Panc1 (cell line): ENCODE data around the gene S100A12. TPM values are rescaled to one million over a fixed set of nuclear protein-coding genes. Genes with fewer than 3 reads are reported as not detected.

ENCODE experiments used
- ATAC-seq: fragments of 200-7000 bp; cut with Tn5 transposase; 2 replicates; pipeline ENCODE4 v1.9.1; 2020; ENCODE audit warnings: mild to moderate bottlenecking, moderate library complexity
- BruUV-seq: library from RNA; stranded (reverse); fragments of 400-500 nt; replicated peaks from 2 replicates; lab custom pipeline; 2021; lab: Mats Ljungman, UMichigan
- CTCF ChIA-PET: fragments of 300-600 bp; sonication (Branson Sonifier 250); formaldehyde crosslinking; loops from one replicate; lab custom pipeline; 2022; ENCODE audit warnings: antibody characterized with exemption; lab: Charles Lee
- POLR2A ChIA-PET: fragments of 300-600 bp; sonication (Branson Sonifier 250); formaldehyde crosslinking; loops from one replicate; lab custom pipeline; 2022; ENCODE audit warnings: antibody characterized with exemption; lab: Charles Lee
- DNase-seq: peaks from one replicate; pipeline ENCODE4 v3.0.0-alpha.2; 2010; ENCODE audit warnings: low read depth, low spot score
- H3K27ac ChIP-seq: 2 replicates; pipeline ENCODE4 v1.5.1; 2011; ENCODE audit warnings: mild to moderate bottlenecking, low read length, inconsistent platforms
- H3K27me3 ChIP-seq: fragments of 200-500 bp; sonication (Bioruptor generic); 2 replicates; pipeline ENCODE4 v1.6.0; 2014; ENCODE audit warnings: low read length, inconsistent platforms; ENCODE audit not compliant: control insufficient read depth, insufficient read depth
- H3K36me3 ChIP-seq: fragments of 200-500 bp; sonication (Bioruptor generic); 2 replicates; pipeline ENCODE4 v1.5.1; 2014; ENCODE audit warnings: inconsistent platforms, mild to moderate bottlenecking, low read length, moderate library complexity; ENCODE audit not compliant: control insufficient read depth, insufficient read depth
- H3K4me1 ChIP-seq: 2 replicates; pipeline ENCODE4 v1.5.1; 2011; ENCODE audit warnings: inconsistent platforms, mild to moderate bottlenecking, low read length, moderate library complexity; ENCODE audit not compliant: control insufficient read depth, insufficient read depth
- H3K4me3 ChIP-seq, 2 experiments: 2 replicates each; pipeline ENCODE4 v1.5.1; 2011 to 2012; ENCODE audit warnings: low read depth in 2 of 2, low read length in 2 of 2, mild to moderate bottlenecking in 2 of 2, inconsistent platforms in 1 of 2, moderate library complexity in 1 of 2
- H3K9me3 ChIP-seq: fragments of 200-500 bp; sonication (Bioruptor generic); 2 replicates; pipeline ENCODE4 v1.5.1; 2014; ENCODE audit warnings: low read depth, mild to moderate bottlenecking, inconsistent platforms, low read length, moderate library complexity; ENCODE audit not compliant: control insufficient read depth, insufficient read depth
- POLR2AphosphoS5 ChIP-seq: IDR thresholded peaks from 2 replicates; pipeline ENCODE4 v1.6.1; 2012; ENCODE audit warnings: mild to moderate bottlenecking, low read depth, low read length, moderate library complexity
- REST ChIP-seq, 2 experiments: IDR thresholded peaks; 2 replicates each; pipeline ENCODE4 v1.6.1; 2011 to 2012; ENCODE audit warnings: low read depth in 2 of 2, control low read depth in 1 of 2, low read length in 1 of 2, mild to moderate bottlenecking in 1 of 2, moderate library complexity in 1 of 2; ENCODE audit not compliant: insufficient read depth in 1 of 2
- SIN3A ChIP-seq: IDR thresholded peaks from 2 replicates; pipeline ENCODE4 v1.6.1; 2012; ENCODE audit warnings: low read depth, mild to moderate bottlenecking, low read length, moderate library complexity, borderline replicate concordance; ENCODE audit not compliant: insufficient read depth
- TCF7L2 ChIP-seq: IDR thresholded peaks from 2 replicates; pipeline ENCODE4 v1.6.1; 2011; ENCODE audit warnings: mild to moderate bottlenecking, low read depth, low read length, inconsistent platforms
- in situ Hi-C: cut with HindIII; loops from 2 replicates; pipeline ENCODE4 v1.10.0; 2016; ENCODE audit warnings: low sequenced_read_pairs, low pct_unique_long_range_greater_than_20kb
- intact Hi-C: fragments of 100-400 bp; cut with micrococcal nuclease; formaldehyde crosslinking; loops from one replicate; pipeline ENCODE4 v1.10.0; 2022; ENCODE audit not compliant: unreplicated experiment
- total RNA-seq: library from RNA; stranded (reverse); gene quantifications from one replicate; pipeline ENCODE4 v1.2.1, GENCODE V29; 2021; ENCODE audit not compliant: unreplicated experiment
- TF ChIP-seq, protein P1 (sequence below): fragments of 450-650 bp; IDR thresholded peaks from 2 replicates; pipeline ENCODE4 v1.5.1; 2017; ENCODE audit warnings: mild to moderate bottlenecking

S100A12 gene
- total RNA-seq, 1 experiment from 2014 or later = not detected

DNA sequence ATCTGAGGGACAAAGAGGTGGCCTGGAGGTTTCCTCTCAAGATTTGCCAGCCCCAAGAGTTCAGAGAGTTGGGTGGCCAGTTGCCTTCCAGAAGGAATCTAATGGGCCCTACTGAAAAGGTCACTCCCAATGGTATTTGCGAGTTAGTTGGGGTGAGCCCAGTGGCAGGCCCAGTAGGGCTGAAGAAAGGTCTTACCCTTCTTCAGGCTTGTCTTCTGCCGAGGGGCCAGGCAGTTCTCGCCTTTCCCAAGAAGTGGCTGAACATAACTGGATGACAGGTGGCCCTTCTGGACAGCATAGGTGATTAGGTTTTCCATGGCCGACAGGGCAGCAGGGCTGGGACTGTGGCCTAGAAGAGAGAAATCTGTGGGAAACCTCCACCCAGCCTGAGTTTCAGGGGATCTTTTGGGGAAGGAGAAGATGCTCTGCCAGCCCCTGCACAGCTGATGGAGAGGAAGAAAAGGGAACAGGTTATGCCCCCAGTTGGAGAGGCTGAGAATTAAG, 33.9 kb downstream of the S100A12 start:
- no TSS peak for BruUV-seq

GRCh38 chr1:153340356-153340755, 35.1 kb downstream of the S100A12 start:
- Histone ChIP-seq H3K27me3 (peaks cover 6% of the 10 kb centered on the region), H3K36me3 (no peaks in the 10 kb centered on the region), H3K9me3 (no peaks in the 10 kb centered on the region), H3K27ac (no peak overlapping the region), H3K4me1 (no peaks in the 10 kb centered on the region), H3K4me3 (no peak overlapping the region)
- DNase-seq = no peak
- CTCF ChIA-PET = no interaction called here
- POLR2A ChIA-PET = no interaction called here
- ATAC-seq = no peak
- BruUV-seq = no TSS peak
- intact Hi-C loops (no loop called here), in situ Hi-C loops (no loop called here)
- TF ChIP-seq SIN3A (no peak), TCF7L2 (no peak), POLR2AphosphoS5 (no peak), REST (IDR thresholded peaks at IDR 0.05; ENCODE audit: insufficient read depth in 1 of 2, low read depth in 2 of 2, low read length in 1 of 2) (no peak)
- TF ChIP-seq, protein P1, sequence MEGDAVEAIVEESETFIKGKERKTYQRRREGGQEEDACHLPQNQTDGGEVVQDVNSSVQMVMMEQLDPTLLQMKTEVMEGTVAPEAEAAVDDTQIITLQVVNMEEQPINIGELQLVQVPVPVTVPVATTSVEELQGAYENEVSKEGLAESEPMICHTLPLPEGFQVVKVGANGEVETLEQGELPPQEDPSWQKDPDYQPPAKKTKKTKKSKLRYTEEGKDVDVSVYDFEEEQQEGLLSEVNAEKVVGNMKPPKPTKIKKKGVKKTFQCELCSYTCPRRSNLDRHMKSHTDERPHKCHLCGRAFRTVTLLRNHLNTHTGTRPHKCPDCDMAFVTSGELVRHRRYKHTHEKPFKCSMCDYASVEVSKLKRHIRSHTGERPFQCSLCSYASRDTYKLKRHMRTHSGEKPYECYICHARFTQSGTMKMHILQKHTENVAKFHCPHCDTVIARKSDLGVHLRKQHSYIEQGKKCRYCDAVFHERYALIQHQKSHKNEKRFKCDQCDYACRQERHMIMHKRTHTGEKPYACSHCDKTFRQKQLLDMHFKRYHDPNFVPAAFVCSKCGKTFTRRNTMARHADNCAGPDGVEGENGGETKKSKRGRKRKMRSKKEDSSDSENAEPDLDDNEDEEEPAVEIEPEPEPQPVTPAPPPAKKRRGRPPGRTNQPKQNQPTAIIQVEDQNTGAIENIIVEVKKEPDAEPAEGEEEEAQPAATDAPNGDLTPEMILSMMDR = no peak

More for the DNA sequence above, 33.9 kb downstream of the S100A12 start:
- POLR2A ChIA-PET = no interaction called here
- H3K27me3 ChIP-seq = peaks cover 10% of the 10 kb centered on the region
- CTCF ChIA-PET = no interaction called here
- intact Hi-C loops = no loop called here
- ATAC-seq (no peak), DNase-seq (no peak)
- in situ Hi-C loops = no loop called here
- H3K9me3 ChIP-seq = no peaks in the 10 kb centered on the region
- no peak overlapping the region for H3K4me3 ChIP-seq
- no peak overlapping the region for H3K27ac ChIP-seq
- peaks cover 3% of the 10 kb centered on the region; the same call in 1 of the 2 replicates for H3K4me1 ChIP-seq
- TF ChIP-seq REST (IDR thresholded peaks at IDR 0.05; ENCODE audit: insufficient read depth in 1 of 2, low read depth in 2 of 2, low read length in 1 of 2) (no peak), POLR2AphosphoS5 (no peak), TCF7L2 (no peak), SIN3A (no peak)
- TF ChIP-seq, protein P1 = no peak
- H3K36me3 ChIP-seq = no peaks in the 10 kb centered on the region
